K562 (cell line): ENCODE results near the gene LIMCH1. TPM values are rescaled to one million over a fixed set of nuclear protein-coding genes. Genes with fewer than 3 reads are reported as not detected.

Experiments
- ATAC-seq: fragments of 200-7000 bp; cut with Tn5 transposase; 3 replicates; pipeline ENCODE4 v1.9.1; 2020; ENCODE audit warnings: moderate library complexity
- BruUV-seq: library from RNA; stranded (reverse); fragments of 400-500 nt; replicated peaks from 2 replicates; lab custom pipeline; 2021; lab: Mats Ljungman, UMichigan
- CTCF ChIA-PET: fragments of 300-600 bp; formaldehyde crosslinking; extraction: SDS; loops from one replicate; lab custom pipeline; 2021; ENCODE audit warnings: low intra/inter-chr PET ratio; lab: Yijun Ruan, JAX
- POLR2A ChIA-PET: fragments of 300-600, 350-650 bp; sonication (Branson Sonifier 250); formaldehyde crosslinking; extraction: SDS; loops from one replicate; lab custom pipeline; 2021; ENCODE audit warnings: antibody characterized with exemption, inconsistent platforms; lab: Yijun Ruan, JAX
- DNase-seq, 4 experiments: peaks; one replicate each; pipeline versions ENCODE4 v3.0.0 to v3.0.0-alpha.2; 2011 to 2018; ENCODE audit warnings: low spot score in 3 of 4, mixed read lengths in 3 of 4; ENCODE audit errors: extremely low read depth in 1 of 4
- FAIRE-seq: peaks from 2 replicates; lab custom pipeline; 2011; peaks lifted over from hg19 to GRCh38; lab: Jason Lieb, UNC
- H2AFZ ChIP-seq: 2 replicates; pipeline ENCODE4 v1.6.0; 2011; ENCODE audit warnings: low read depth, low read length, control low read depth, inconsistent platforms
- H3K27ac ChIP-seq: fragments of 200-600 bp; 3 replicates; pipeline ENCODE4 v1.8.0; 2011; ENCODE audit warnings: low read depth, mild to moderate bottlenecking, control low read depth, inconsistent platforms, low read length, moderate library complexity, mixed read lengths; ENCODE audit errors: extremely low read depth
- H3K27me3 ChIP-seq, 2 experiments: fragments of 300-600 bp in 1 of 2; 2 replicates in 1 of 2; 3 replicates in 1 of 2; pipeline versions ENCODE4 v1.6.0 to v1.8.0; 2011; ENCODE audit warnings: inconsistent platforms in 2 of 2, low read length in 2 of 2, mild to moderate bottlenecking in 1 of 2, mixed read lengths in 1 of 2, moderate library complexity in 1 of 2; ENCODE audit not compliant: control insufficient read depth in 2 of 2, insufficient read depth in 2 of 2
- H3K36me3 ChIP-seq: fragments of 300-600 bp; 3 replicates; pipeline ENCODE4 v1.8.0; 2011; ENCODE audit warnings: mild to moderate bottlenecking, low read length, inconsistent platforms; ENCODE audit not compliant: control insufficient read depth, insufficient read depth
- H3K4me1 ChIP-seq, 2 experiments: fragments of 200-600 bp in 1 of 2; replicated peaks in 1 of 2; 2 replicates in 1 of 2; 3 replicates in 1 of 2; pipeline versions ENCODE4 v1.5.1 to v1.8.0; 2011; ENCODE audit warnings: inconsistent platforms in 2 of 2, low read length in 2 of 2, mild to moderate bottlenecking in 1 of 2, mixed read lengths in 1 of 2, moderate library complexity in 1 of 2; ENCODE audit not compliant: control insufficient read depth in 2 of 2, insufficient read depth in 2 of 2
- H3K4me2 ChIP-seq: 2 replicates; pipeline ENCODE4 v1.6.1; 2011; ENCODE audit warnings: low read length, control low read depth, inconsistent platforms, mixed read lengths; ENCODE audit not compliant: insufficient read depth
- H3K4me3 ChIP-seq: fragments of 200-600 bp; sonication (generic), shearing (Covaris generic); 2 replicates; pipeline ENCODE4 v1.5.1; 2016; ENCODE audit warnings: control low read depth, inconsistent platforms
- H3K79me2 ChIP-seq: fragments of 200-600 bp; 3 replicates; pipeline ENCODE4 v1.8.0; 2011; ENCODE audit warnings: low read length, inconsistent platforms; ENCODE audit not compliant: control insufficient read depth, insufficient read depth
- H3K9ac ChIP-seq, 2 experiments: 2 replicates each; pipeline versions ENCODE4 v1.6.0 to v1.6.1; 2011; ENCODE audit warnings: low read depth in 2 of 2, low read length in 2 of 2, control low read depth in 1 of 2, inconsistent platforms in 1 of 2, mild to moderate bottlenecking in 1 of 2, mixed read lengths in 1 of 2; ENCODE audit not compliant: insufficient read depth in 1 of 2
- H3K9me1 ChIP-seq: one replicate; pipeline ENCODE4 v1.6.0; 2011; ENCODE audit warnings: inconsistent platforms, mild to moderate bottlenecking, low read length, moderate library complexity; ENCODE audit not compliant: control insufficient read depth, insufficient read depth
- H3K9me3 ChIP-seq: replicated peaks from 2 replicates; pipeline ENCODE4 v1.5.1; 2011; ENCODE audit warnings: low read depth, low read length, inconsistent platforms; ENCODE audit not compliant: control insufficient read depth, insufficient read depth
- H4K20me1 ChIP-seq: replicated peaks from 2 replicates; pipeline ENCODE4 v1.6.1; 2011; ENCODE audit warnings: low read length, inconsistent platforms, mixed read lengths; ENCODE audit not compliant: control insufficient read depth, insufficient read depth
- HNRNPUL1 ChIP-seq: fragments of 200-400 bp; formaldehyde crosslinking; IDR thresholded peaks from 2 replicates; pipeline ENCODE4 v1.6.1; 2017; ENCODE audit warnings: low read length
- PBX2 ChIP-seq, 2 experiments: IDR thresholded peaks in 1 of 2; conservative IDR thresholded peaks in 1 of 2; 2 replicates each; pipeline ENCODE4 v1.6.1; 2016; ENCODE audit warnings: low read depth in 2 of 2, mild to moderate bottlenecking in 1 of 2, missing compliant biosample characterization in 1 of 2, missing genetic modification characterization in 1 of 2, moderate library complexity in 1 of 2
- PCBP1 ChIP-seq: fragments of 200-400 bp; formaldehyde crosslinking; IDR thresholded peaks from 2 replicates; pipeline ENCODE4 v1.6.1; 2018; ENCODE audit warnings: mild to moderate bottlenecking, low read depth, low read length; ENCODE audit not compliant: poor library complexity, severe bottlenecking
- RFX5 ChIP-seq: IDR thresholded peaks from 2 replicates; pipeline ENCODE4 v1.6.1; 2011; ENCODE audit warnings: low read depth, mild to moderate bottlenecking, improper control_type of control experiment, low read length
- SAFB2 ChIP-seq: fragments of 200-400 bp; formaldehyde crosslinking; IDR thresholded peaks from 2 replicates; pipeline ENCODE4 v1.6.1; 2018; ENCODE audit warnings: borderline replicate concordance, low read length, low read depth, moderate library complexity; ENCODE audit not compliant: severe bottlenecking
- TAF9B ChIP-seq: fragments of 450-650 bp; IDR thresholded peaks from 2 replicates; pipeline ENCODE4 v1.6.1; 2018; ENCODE audit warnings: mild to moderate bottlenecking; ENCODE audit not compliant: partially characterized antibody
- TRIM28 ChIP-seq: fragments of 450-650 bp; IDR thresholded peaks from 2 replicates; pipeline ENCODE4 v1.6.1; 2017
- ZNF23 ChIP-seq: fragments of 250-450 bp; sonication (Bioruptor Pico); IDR thresholded peaks from 2 replicates; pipeline ENCODE4 v1.4.0; 2020; ENCODE audit warnings: mild to moderate bottlenecking
- ZNF444 ChIP-seq: fragments of 250-450 bp; sonication (Bioruptor Pico); IDR thresholded peaks from 2 replicates; pipeline ENCODE4 v1.4.0; 2020; ENCODE audit warnings: mild to moderate bottlenecking, moderate library complexity
- WGBS: fragments of 100-300 bp; shearing (Covaris generic); methylation state at CpG from one replicate; pipeline ENCODE4 v1.1.6; 2016; ENCODE audit warnings: low coverage, mixed read lengths; ENCODE audit not compliant: insufficient coverage; ENCODE audit errors: missing lambda C conversion rate; 5-methylcytosine and 5-hydroxymethylcytosine counted together
- in situ Hi-C: fragments of 300-500 bp; cut with MboI; formaldehyde crosslinking; loops from 4 replicates; pipeline ENCODE4 v1.15.0; 2018; ENCODE audit warnings: inconsistent platforms, mixed read lengths
- intact Hi-C: fragments of 100-400 bp; cut with micrococcal nuclease; formaldehyde crosslinking; loops from 2 replicates; pipeline ENCODE4 v1.14.2; 2022
- polyA plus RNA-seq, 8 experiments: library from polyadenylated mRNA; depleted of rRNA in 4 of 8; stranded (reverse) in 5 of 8; unstranded in 3 of 8; fragments of >200 nt; fragmentation: Nextera tagmentation in 2 of 8; fragmentation: Illumina TruSeq in 1 of 8; extraction: Ambion mirVana in 2 of 8; extraction: Trizol in 1 of 8; gene quantifications; 2 replicates each; pipeline versions ENCODE4 v1.2.1 to v1.2.3, GENCODE V29; 2011 to 2014; ENCODE audit warnings: inconsistent platforms in 1 of 8, missing spikeins in 1 of 8
- total RNA-seq, 7 experiments: library from RNA; depleted of rRNA in 6 of 7; stranded (reverse); fragments of >200 nt in 6 of 7; fragmentation: Illumina TruSeq in 2 of 7; extraction: Trizol in 2 of 7; gene quantifications; 2 replicates each; pipeline versions ENCODE4 v1.2.1 to v1.2.3, GENCODE V29; 2011 to 2021; ENCODE audit warnings: low replicate concordance in 1 of 7

LIMCH1 gene
- total and polyA plus RNA-seq, 9 of the 15 experiments (the other 6 are each of a cell fraction or from before 2014, with no cell fraction given), result 0.35 TPM; not detected in 8

GRCh38 chr4:41541687-41542094, 3.7 kb downstream of the LIMCH1 start (continued):
- TF ChIP-seq PBX2 (CRISPR knock-in tag; IDR thresholded peaks at IDR 0.05; ENCODE audit: low read depth), result no peak
- no peak for TF ChIP-seq PBX2 (tag; conservative IDR thresholded peaks at IDR 0.05; ENCODE audit: low read depth)
- TF ChIP-seq TAF9B, result no peak
- TF ChIP-seq RFX5, result no peak
- TF ChIP-seq SAFB2, result no peak
- TF ChIP-seq HNRNPUL1, result no peak
- no peak for TF ChIP-seq TRIM28
- no peak for TF ChIP-seq ZNF23 (CRISPR knock-in tag)

- ATAC-seq (no peak), FAIRE-seq (no peak), DNase-seq (no peak)
- no peaks in the 10 kb centered on the region for H4K20me1 ChIP-seq
- intact Hi-C loops, result no loop called here
- H3K27ac ChIP-seq, result no peak overlapping the region
- H3K79me2 ChIP-seq, result no peaks in the 10 kb centered on the region
- ChIA-PET CTCF (no interaction called here), POLR2A (no interaction called here)
- H3K9me3 ChIP-seq, result no peaks in the 10 kb centered on the region
- TF ChIP-seq ZNF444 (CRISPR knock-in tag), result no peak
- TF ChIP-seq PCBP1, result no peak
- H3K4me2 ChIP-seq, result no peak overlapping the region
- in situ Hi-C loops, result no loop called here
- no peak overlapping the region for H3K9ac ChIP-seq
- H3K27me3 ChIP-seq, result peaks cover 0 to 6% of the 10 kb centered on the region in 2 experiments; a peak in 2 of 5 replicates
- no peaks in the 10 kb centered on the region for H3K36me3 ChIP-seq
- BruUV-seq, result no TSS peak
- no peak overlapping the region for H3K4me3 ChIP-seq
- H2AFZ ChIP-seq, result no peak overlapping the region
- H3K4me1 ChIP-seq, result no peaks in the 10 kb centered on the region
- H3K9me1 ChIP-seq, result no peaks in the 10 kb centered on the region
- under 1% methylated on average over 5 of the region's 5 CpGs for WGBS
Measured at GRCh38 chr4:41542526-41543275, 4.7 kb downstream of the LIMCH1 start.
